SK-N-SH treated with all-trans-retinoic acid at 6 μM for 48 hours (cell line): ENCODE data around the gene CDH11.

Experiments
- ATAC-seq: fragments of 200-7000 bp; cut with Tn5 transposase; 3 replicates; pipeline ENCODE4 v1.9.1; 2020; ENCODE audit warnings: mild to moderate bottlenecking, moderate library complexity
- ARNTL ChIP-seq: fragments of 450-650 bp; formaldehyde crosslinking; IDR thresholded peaks from 2 replicates; pipeline ENCODE4 v1.5.0; 2020; ENCODE audit warnings: low read depth, mild to moderate bottlenecking, moderate library complexity, borderline replicate concordance
- BACH2 ChIP-seq: fragments of 250-450 bp; sonication (Bioruptor Pico); IDR thresholded peaks from 2 replicates; pipeline ENCODE4 v1.9.0; 2021; ENCODE audit warnings: mild to moderate bottlenecking, borderline replicate concordance
- CREB5 ChIP-seq: fragments of 250-450 bp; sonication (Bioruptor Pico); IDR thresholded peaks from 2 replicates; pipeline ENCODE4 v1.5.1; 2020; ENCODE audit warnings: low read depth, mild to moderate bottlenecking, moderate library complexity
- CSDC2 ChIP-seq: fragments of 250-450 bp; sonication (Bioruptor Pico); IDR thresholded peaks from 2 replicates; pipeline ENCODE4 v1.5.0; 2020; ENCODE audit warnings: mild to moderate bottlenecking, moderate library complexity
- CSRNP3 ChIP-seq: fragments of 250-450 bp; sonication (Bioruptor Pico); IDR thresholded peaks from 2 replicates; pipeline ENCODE4 v1.5.1; 2021; ENCODE audit warnings: mild to moderate bottlenecking, moderate library complexity
- ESRRG ChIP-seq: fragments of 250-450 bp; sonication (Bioruptor Pico); IDR thresholded peaks from 2 replicates; pipeline ENCODE4 v1.6.1; 2021; ENCODE audit warnings: mild to moderate bottlenecking
- GLIS3 ChIP-seq: fragments of 250-450 bp; sonication (Bioruptor Pico); IDR thresholded peaks from 2 replicates; pipeline ENCODE4 v1.5.0; 2020; ENCODE audit warnings: mild to moderate bottlenecking, moderate library complexity
- OSR1 ChIP-seq: fragments of 250-450 bp; sonication (Bioruptor Pico); IDR thresholded peaks from 2 replicates; pipeline ENCODE4 v1.8.0; 2022; ENCODE audit warnings: moderate library complexity, mild to moderate bottlenecking, inconsistent platforms
- PATZ1 ChIP-seq: fragments of 250-450 bp; sonication (Bioruptor Pico); IDR thresholded peaks from 2 replicates; pipeline ENCODE4 v1.8.0; 2020; ENCODE audit warnings: mild to moderate bottlenecking, moderate library complexity, borderline replicate concordance
- POU6F1 ChIP-seq: fragments of 250-450 bp; sonication (Bioruptor Pico); IDR thresholded peaks from 2 replicates; pipeline ENCODE4 v1.8.0; 2021; ENCODE audit warnings: low read depth, mild to moderate bottlenecking, moderate library complexity, borderline replicate concordance
- PPARA ChIP-seq: fragments of 250-450 bp; sonication (Bioruptor Pico); IDR thresholded peaks from 2 replicates; pipeline ENCODE4 v1.5.0; 2020; ENCODE audit warnings: mild to moderate bottlenecking, borderline replicate concordance
- RARB ChIP-seq: fragments of 250-450 bp; sonication (Bioruptor Pico); IDR thresholded peaks from 2 replicates; pipeline ENCODE4 v1.8.0; 2021; ENCODE audit warnings: mild to moderate bottlenecking, moderate library complexity
- SNAI2 ChIP-seq: fragments of 250-450 bp; sonication (Bioruptor Pico); IDR thresholded peaks from 2 replicates; pipeline ENCODE4 v1.5.0; 2020; ENCODE audit warnings: mild to moderate bottlenecking, moderate library complexity
- TCF4 ChIP-seq: fragments of 250-450 bp; sonication (Bioruptor Pico); IDR thresholded peaks from 2 replicates; pipeline ENCODE4 v1.8.0; 2021; ENCODE audit warnings: mild to moderate bottlenecking, moderate library complexity, borderline replicate concordance
- TOX ChIP-seq: fragments of 250-450 bp; sonication (Bioruptor Pico); IDR thresholded peaks from 2 replicates; pipeline ENCODE4 v1.8.0; 2021; ENCODE audit warnings: mild to moderate bottlenecking, moderate library complexity, borderline replicate concordance
- TSHZ2 ChIP-seq: fragments of 250-450 bp; sonication (Bioruptor Pico); IDR thresholded peaks from 2 replicates; pipeline ENCODE4 v1.5.0; 2020; ENCODE audit warnings: mild to moderate bottlenecking, moderate library complexity
- ZC3H10 ChIP-seq: fragments of 250-450 bp; sonication (Bioruptor Pico); IDR thresholded peaks from 2 replicates; pipeline ENCODE4 v1.5.1; 2021; ENCODE audit warnings: mild to moderate bottlenecking, moderate library complexity
- ZFP3 ChIP-seq: fragments of 250-450 bp; sonication (Bioruptor Pico); IDR thresholded peaks from 2 replicates; pipeline ENCODE4 v1.5.0; 2020; ENCODE audit warnings: mild to moderate bottlenecking, moderate library complexity
- ZFP30 ChIP-seq: fragments of 450-650 bp; formaldehyde crosslinking; IDR thresholded peaks from 2 replicates; pipeline ENCODE4 v1.5.0; 2022; ENCODE audit warnings: mild to moderate bottlenecking, moderate library complexity
- ZNF565 ChIP-seq: fragments of 450-650 bp; formaldehyde crosslinking; conservative IDR thresholded peaks from 2 replicates; pipeline ENCODE4 v1.5.0; 2020; ENCODE audit warnings: low read depth, mild to moderate bottlenecking, moderate library complexity
- ZNF70 ChIP-seq: fragments of 450-650 bp; formaldehyde crosslinking; IDR thresholded peaks from 2 replicates; pipeline ENCODE4 v1.5.0; 2020; ENCODE audit warnings: mild to moderate bottlenecking, moderate library complexity

The CDH11 gene

GRCh38 chr16:65153365-65154105 lies 31.7 kb upstream of the CDH11 start (continued):
- TF ChIP-seq PATZ1 (CRISPR knock-in tag), result no peak
- TF ChIP-seq CSDC2, result no peak
- no peak for TF ChIP-seq TCF4 (CRISPR knock-in tag)

GRCh38 chr16:65148804-65149203 lies 26.9 kb upstream of the CDH11 start:
- TF ChIP-seq PATZ1 (CRISPR knock-in tag) (no peak), ZC3H10 (CRISPR knock-in tag) (no peak), TSHZ2 (CRISPR knock-in tag) (no peak), RARB (no peak), ZNF70 (CRISPR knock-in tag) (no peak), CREB5 (CRISPR knock-in tag) (no peak), CSDC2 (no peak), PPARA (no peak), TOX (CRISPR knock-in tag) (no peak), POU6F1 (CRISPR knock-in tag) (no peak), BACH2 (CRISPR knock-in tag) (no peak), TCF4 (CRISPR knock-in tag) (no peak), CSRNP3 (CRISPR knock-in tag) (no peak), SNAI2 (CRISPR knock-in tag) (no peak), OSR1 (CRISPR knock-in tag) (no peak), ESRRG (no peak), ARNTL (CRISPR knock-in tag) (no peak), ZNF565 (no peak)
- no peak for ATAC-seq

GRCh38 chr16:65142276-65142675 lies 20.4 kb upstream of the CDH11 start:
- no peak for ATAC-seq
- TF ChIP-seq RARB, result no peak
- no peak for TF ChIP-seq ZNF565
- no peak for TF ChIP-seq GLIS3 (CRISPR knock-in tag)
- no peak for TF ChIP-seq ARNTL (CRISPR knock-in tag)
- no peak for TF ChIP-seq ZNF70 (CRISPR knock-in tag)
- TF ChIP-seq ZC3H10 (CRISPR knock-in tag), result no peak
- no peak for TF ChIP-seq TSHZ2 (CRISPR knock-in tag)
- TF ChIP-seq CREB5 (CRISPR knock-in tag), result no peak
- TF ChIP-seq CSDC2, result no peak
- no peak for TF ChIP-seq ZFP30 (CRISPR knock-in tag)
- no peak for TF ChIP-seq ESRRG
- no peak for TF ChIP-seq ZFP3 (CRISPR knock-in tag)
- no peak for TF ChIP-seq BACH2 (CRISPR knock-in tag)
- TF ChIP-seq TCF4 (CRISPR knock-in tag), result no peak
